ENCODE measurements around the gene FBXL22.

Gene FBXL22

DNA sequence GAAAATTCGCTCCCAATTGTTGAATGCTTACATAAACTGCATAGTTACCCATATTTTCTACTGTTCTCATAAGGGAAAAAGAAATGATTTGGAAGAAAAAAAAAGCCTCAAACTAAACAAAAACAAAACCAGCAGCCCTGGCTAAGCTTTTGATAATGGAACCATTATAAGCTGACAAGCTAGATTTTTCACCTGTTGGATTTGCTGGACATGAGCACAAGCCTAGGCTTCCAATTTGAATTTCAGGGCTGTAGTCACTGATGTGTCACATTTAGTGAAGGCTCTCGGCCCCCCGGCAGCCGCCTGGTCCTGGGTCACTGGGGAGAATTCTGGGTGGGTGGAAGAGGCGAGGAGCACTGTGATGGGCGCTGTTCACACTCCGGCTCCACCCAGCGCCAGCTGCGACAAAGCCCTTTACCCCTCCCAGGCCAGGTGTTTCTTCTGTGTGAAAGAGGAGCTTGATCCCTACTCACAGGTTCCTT lies 4.6 kb downstream of the FBXL22 start:
- Histone ChIP-seq H3K27me3 (ENCODE audit: insufficient read depth, low read depth, severe bottlenecking) (no peaks in the 10 kb centered on the region), H3K4me3 (ENCODE audit: low read depth, low read length) (peak overlapping the region; percentile 79), H3K27ac (peak overlapping the region; percentile 82), H3K9me3 (ENCODE audit: severe bottlenecking) (no peaks in the 10 kb centered on the region), H3K36me3 (no peaks in the 10 kb centered on the region; the same call in 1 of the 2 replicates)
- DNase-seq, result no peak
- TF ChIP-seq CTCF (IDR thresholded peaks at IDR 0.05; ENCODE audit: low read depth, low read length), result no peak

DNA sequence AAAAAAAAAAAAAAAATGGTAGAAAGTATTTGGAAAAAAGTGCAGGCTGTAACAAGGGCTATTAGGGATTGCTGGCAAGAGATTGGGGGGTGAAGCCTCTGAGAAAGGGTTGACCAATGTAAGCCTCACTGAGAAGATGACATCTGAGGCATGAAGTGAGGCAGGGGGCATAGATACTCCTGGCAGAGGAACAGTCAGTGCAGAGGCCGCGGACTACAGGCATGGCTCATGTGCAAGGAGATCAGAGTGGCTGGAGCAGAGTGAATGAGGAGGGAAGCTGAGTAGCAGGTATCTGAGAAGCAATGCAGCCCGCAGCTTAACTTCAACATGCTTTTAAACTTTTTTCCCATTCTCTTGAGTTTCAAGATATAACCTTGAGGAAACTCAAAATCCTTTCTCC lies 5.4 kb downstream of the FBXL22 start:
- no peaks in the 10 kb centered on the region for H3K27me3 ChIP-seq (ENCODE audit: insufficient read depth, low read depth, severe bottlenecking)
- no peak overlapping the region for H3K27ac ChIP-seq
- DNase-seq, result no peak
- TF ChIP-seq CTCF (IDR thresholded peaks at IDR 0.05; ENCODE audit: low read depth, low read length), result no peak
- H3K4me3 ChIP-seq (ENCODE audit: low read depth, low read length), result no peak overlapping the region
- no peaks in the 10 kb centered on the region; the same call in 1 of the 2 replicates for H3K36me3 ChIP-seq
- no peaks in the 10 kb centered on the region for H3K9me3 ChIP-seq (ENCODE audit: severe bottlenecking)

DNA sequence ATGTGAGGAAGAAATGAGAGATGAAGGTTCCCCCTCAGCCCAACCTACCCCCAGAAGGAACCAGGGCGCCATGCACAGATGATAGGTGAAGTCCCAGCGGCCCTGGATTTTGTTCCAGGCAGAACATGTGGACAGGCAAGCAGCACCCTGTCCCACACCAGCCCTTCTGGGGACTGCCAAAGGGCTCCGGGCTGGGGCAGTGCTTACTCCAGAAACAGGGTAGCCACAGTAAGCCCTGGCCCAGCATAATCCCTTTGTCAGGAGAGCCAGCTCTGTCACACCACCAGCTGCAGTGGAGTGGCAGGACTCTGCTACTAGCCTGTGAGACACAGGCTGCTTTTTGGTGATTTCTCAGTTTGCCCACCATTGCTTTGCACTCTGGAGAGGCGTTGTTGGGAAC lies 6.3 kb downstream of the FBXL22 start:
- Histone ChIP-seq H3K9me3 (ENCODE audit: severe bottlenecking) (no peaks in the 10 kb centered on the region), H3K4me3 (ENCODE audit: low read depth, low read length) (no peak overlapping the region), H3K36me3 (peaks cover under 1% of the 10 kb centered on the region), H3K27ac (no peak overlapping the region), H3K27me3 (ENCODE audit: insufficient read depth, low read depth, severe bottlenecking) (no peaks in the 10 kb centered on the region)
- no peak for TF ChIP-seq CTCF (IDR thresholded peaks at IDR 0.05; ENCODE audit: low read depth, low read length)
- peak; percentile 62 for DNase-seq

DNA sequence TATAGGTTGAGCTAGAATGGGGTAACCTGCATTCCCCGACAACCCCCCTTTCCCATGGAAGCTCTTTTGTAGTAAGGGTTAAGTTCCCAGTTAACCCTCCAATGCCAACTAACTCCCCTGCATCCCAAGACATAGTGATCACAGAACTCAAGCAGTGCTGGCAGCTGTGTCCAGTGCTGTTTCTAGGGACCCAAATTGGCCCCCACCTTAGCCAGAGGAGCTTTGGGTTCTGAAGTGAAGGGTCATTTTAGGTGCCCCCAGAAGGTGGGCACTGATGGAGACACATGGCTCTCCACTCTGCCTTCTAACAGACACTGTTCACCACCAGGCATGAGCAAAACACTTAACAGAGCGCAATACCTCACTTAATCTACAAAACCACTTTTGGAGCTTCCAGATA lies 7.1 kb downstream of the FBXL22 start:
- no peak for DNase-seq
- Histone ChIP-seq H3K27me3 (ENCODE audit: insufficient read depth, low read depth, severe bottlenecking) (no peaks in the 10 kb centered on the region), H3K27ac (no peak overlapping the region), H3K4me3 (ENCODE audit: low read depth, low read length) (no peak overlapping the region), H3K9me3 (ENCODE audit: severe bottlenecking) (no peaks in the 10 kb centered on the region), H3K36me3 (peaks cover 8% of the 10 kb centered on the region)
- no peak for TF ChIP-seq CTCF (IDR thresholded peaks at IDR 0.05; ENCODE audit: low read depth, low read length)

GRCh38 chr15:63605036-63605435 lies 7.8 kb downstream of the FBXL22 start:
- no peak overlapping the region for H3K27ac ChIP-seq
- peaks cover 8% of the 10 kb centered on the region for H3K36me3 ChIP-seq
- TF ChIP-seq CTCF (IDR thresholded peaks at IDR 0.05; ENCODE audit: low read depth, low read length), result no peak
- H3K9me3 ChIP-seq (ENCODE audit: severe bottlenecking), result no peaks in the 10 kb centered on the region
- H3K27me3 ChIP-seq (ENCODE audit: insufficient read depth, low read depth, severe bottlenecking), result no peaks in the 10 kb centered on the region
- no peak for DNase-seq
- H3K4me3 ChIP-seq (ENCODE audit: low read depth, low read length), result no peak overlapping the region

- no peaks in the 10 kb centered on the region for H3K27me3 ChIP-seq (ENCODE audit: insufficient read depth, low read depth, severe bottlenecking)
- H3K27ac ChIP-seq, result no peak overlapping the region
- no peak overlapping the region for H3K4me3 ChIP-seq (ENCODE audit: low read depth, low read length)
- H3K9me3 ChIP-seq (ENCODE audit: severe bottlenecking), result no peaks in the 10 kb centered on the region
- DNase-seq, result no peak
- TF ChIP-seq CTCF (IDR thresholded peaks at IDR 0.05; ENCODE audit: low read depth, low read length), result no peak
- H3K36me3 ChIP-seq, result peaks cover 8% of the 10 kb centered on the region
These were observed 8.6 kb downstream of the FBXL22 start for GRCh38 chr15:63605816-63606215.
